ENCODE measurements around the gene SYDE1.
A peak's percentile ranks its signal among the peaks of the same experiment; 100 is the strongest.

SYDE1 gene

DNA sequence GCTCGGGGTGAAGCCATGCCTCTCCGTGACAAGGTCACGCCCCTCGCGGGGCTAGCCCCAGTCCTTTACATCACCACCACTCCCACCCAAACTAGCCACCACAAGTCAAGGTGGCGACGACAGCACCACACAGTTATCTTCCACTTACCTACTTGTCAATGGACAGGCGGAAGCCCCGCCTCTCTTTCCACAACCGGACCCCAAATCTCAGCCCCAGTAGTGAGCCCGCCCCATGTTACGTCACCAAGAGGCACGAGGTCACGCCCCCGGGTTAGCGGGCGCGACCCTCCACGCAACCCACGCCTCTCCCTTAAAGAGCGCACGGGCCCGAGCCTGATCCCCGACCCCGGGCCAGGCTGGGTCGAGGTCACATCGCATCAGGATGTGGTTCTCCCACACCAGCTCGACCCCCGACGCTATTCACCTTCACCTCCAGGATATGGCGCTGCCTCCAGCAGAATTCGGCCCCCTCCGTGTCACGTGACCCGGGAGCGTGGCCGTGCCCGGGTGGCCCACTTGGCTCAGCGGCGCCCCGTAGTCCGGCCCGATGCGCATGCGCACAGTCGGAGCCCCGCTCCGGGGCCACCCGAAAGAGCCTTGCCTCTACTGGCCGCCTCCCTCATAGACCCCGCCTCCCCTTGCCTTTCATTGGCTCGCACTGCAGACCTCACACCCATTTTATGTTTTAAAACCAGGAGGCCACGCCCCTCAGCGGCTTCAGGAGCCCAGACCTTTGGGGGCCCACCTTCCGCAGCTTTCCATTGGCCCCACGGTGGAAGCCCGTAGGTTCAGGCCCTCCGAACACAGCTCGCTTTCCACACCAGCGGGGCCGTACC, 18.2 kb downstream of the SYDE1 start:
- peak; percentile 85 to 96 for DNase-seq

DNA sequence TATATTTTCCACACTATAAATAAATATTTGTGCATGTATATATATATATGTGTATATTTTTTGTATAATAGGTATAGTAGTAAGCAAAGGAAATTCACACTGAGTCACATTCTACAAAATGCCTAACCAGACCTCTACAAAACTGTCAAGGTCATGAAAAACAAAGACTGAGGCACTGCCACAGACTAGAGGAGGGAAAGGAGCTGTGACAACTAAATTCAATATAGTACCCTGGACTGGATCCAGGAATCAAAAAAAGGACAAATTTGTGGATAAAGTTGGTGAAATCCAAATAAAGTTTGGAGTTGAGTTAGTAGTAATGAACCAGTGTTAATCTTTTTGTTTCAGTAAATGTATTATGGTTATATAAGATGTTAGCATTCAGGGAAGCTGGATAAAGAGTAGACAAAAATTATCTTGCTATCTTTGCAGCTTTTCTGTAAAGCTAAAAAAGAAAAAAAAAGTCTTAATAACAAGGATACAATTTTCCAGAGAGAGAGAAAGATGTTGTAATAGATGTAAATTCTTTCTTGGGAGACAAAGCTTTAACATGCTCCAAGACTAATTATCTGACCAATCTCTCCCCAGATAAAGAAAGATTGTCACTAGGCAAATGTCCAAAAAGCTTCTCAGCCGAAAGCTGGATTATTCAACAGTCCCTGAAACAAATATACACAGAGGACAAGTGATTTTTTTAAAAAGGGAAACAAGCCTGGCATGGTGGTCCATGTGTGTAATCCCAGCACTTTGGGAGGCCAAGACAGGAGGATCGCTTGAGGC, 19.1 kb downstream of the SYDE1 start:
- no peak for DNase-seq

DNA sequence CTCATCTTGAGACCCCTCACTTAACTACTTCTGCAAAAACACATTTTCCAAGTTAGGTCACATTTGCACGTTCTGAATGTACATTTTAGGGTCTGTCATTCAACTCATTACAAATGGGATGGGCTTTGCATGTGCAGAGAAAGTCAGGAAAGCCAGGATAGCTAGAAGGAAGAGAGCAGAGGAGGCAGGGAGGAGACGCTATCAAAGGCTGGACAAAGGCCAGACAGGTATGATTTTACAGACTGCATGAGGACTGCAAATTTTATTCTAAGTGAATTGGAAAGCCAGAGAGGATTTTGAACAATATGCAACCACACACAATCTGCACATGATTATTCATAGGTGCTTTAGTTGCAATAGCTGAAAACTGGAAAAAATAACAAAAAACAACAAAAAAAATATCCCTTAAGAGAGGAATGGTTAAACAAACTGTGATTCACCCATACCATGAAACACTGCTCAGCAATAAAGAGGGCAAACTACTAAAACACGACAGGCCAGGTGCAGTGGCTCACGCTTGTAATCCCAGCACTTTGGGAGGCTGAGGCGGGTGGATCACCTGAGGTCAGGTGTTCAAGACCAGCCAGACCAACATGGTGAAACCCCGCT, 21.1 kb downstream of the SYDE1 start:
- DNase-seq: no peak

DNA sequence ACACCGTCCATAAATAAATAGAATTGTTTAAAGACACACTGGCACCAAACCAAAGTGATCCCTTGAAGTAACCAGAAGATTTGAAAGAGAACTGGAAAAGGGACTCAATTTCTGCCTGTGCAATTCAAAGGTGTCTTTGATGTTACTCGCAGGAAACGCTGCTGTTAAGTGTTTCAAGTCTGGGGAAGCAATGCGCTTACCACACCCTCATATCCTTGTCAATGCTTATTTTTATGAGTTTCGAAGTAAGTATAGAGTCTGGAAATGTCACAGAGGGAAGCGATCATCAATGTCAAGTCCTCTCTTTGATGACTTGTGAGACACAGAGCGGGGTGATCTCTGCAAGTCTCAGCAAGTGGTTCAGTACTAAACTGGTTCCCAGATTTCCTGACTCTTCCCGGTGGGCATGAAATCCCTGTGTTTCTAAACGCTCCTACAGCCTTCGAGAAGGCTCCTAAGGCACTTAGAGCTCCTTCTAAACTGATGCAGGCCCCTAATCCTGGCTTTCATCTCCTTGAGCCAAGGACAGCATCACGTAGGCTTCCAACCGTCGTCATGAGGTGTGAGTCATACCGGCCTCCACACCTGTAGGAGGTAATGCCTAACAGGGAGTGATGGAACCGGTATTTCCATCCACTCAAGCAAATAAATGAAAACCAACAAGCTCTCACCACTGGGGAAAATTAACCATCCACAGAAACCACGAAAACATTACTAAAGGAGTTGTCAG, 22.8 kb downstream of the SYDE1 start:
- DNase-seq: no peak

DNA sequence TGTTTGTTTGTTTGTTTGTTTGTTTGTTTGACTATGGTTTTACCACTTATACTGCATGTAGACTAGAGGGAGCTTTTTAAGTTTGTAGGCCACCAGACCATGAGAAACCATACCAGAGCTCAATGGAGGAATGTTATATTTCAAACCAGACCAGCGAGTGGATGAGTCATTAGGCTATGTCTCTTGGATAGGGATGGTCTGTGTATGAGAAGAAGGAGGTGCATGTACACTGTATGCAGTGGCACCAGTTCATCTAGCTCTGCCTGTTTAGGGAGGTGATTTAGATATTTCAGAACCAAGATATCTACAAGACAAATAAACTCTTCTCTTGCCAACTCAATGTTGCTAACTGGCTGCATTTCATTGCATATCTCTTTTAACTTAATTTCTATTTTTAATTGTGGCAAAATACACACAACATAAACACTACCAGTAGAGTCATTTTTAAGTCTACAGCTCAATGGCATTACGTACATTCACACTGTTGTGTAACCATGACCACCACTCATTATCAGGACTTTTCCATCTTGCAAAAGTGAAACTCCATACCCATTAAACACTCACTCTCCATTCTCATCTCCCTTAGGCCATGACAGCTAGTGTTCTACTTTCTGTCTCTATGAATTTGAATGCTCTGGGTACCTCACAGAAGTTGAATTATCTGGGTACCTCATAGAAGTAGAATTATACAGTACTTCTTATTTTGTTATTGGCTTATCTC, 29.2 kb downstream of the SYDE1 start:
- DNase-seq: no peak

DNA sequence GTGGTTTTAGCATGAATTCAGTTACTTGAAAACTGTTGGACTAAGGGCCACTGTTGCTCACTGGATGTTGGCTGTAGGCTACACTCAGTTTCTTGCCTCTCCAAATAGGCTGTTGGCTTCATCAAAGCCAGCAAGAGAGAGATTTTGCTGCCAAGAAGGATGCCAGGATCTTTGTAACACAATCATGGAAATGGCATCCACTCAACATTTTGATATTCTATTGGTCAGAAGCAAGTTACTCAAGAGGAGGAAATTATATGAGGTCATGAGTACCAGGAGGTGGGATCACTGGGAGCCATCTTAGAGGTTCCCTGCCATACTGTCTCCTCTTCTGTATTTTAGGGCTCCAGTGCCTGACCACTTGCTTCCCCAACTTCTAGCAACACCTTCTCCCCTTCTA, 30.6 kb downstream of the SYDE1 start:
- DNase-seq: no peak

DNA sequence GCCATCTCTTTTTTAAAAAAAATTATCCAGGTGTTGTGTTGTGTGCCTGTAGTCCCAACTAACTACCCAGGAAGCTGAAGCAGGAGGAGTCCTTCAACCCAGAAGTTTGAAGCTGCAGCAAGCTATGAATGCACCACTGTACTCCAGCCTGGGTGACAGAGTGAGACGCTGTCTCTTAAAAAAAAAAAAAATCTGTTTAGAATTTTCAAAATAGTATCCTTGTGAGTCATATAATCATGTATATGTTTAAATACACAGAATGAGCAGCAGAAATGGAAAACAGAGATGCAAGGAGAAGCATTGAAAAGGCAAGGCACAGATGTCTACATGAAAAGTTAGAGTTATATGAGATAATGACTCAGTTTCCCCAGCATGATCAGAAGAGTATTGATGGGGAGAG, 31.2 kb downstream of the SYDE1 start:
- DNase-seq: no peak

DNA sequence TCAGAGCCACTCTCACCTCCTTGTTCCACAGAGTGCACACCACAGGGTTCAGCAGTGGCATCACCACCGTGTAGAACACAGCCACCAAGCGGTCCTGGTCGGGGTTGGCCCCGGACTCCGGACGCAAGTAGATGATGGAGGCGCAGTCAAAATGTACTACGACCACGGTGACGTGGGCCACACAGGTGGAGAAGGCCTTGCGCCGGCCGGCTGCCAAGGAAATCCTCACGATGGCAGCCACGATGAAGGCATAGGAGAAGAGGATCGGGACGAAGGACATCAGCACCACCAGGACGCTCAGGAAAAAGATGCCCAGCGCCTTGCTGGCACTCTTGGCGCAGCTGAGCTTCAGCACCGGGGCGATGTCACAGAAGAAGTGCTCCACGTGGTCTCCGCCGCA, 33.9 kb downstream of the SYDE1 start:
- DNase-seq: no peak

DNA sequence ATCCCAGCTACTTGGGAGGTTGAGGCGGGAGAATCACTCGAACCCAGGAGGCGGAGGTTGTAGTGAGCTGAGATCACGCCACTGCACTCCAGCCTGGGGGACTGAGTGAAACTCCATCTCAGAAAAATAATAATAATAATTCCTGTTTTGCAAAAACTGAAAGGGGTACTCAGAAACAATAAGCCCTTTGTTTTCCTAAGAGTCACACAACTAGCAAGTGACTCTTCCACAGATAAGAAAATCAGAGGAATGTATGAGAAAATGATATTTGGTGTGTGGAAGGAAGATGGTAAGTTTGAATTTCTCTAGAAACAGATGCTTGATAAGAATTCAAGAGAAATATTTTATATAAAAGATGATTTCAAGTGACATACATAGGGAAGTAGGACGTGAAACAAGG, 35.1 kb downstream of the SYDE1 start:
- no peak for DNase-seq

DNA sequence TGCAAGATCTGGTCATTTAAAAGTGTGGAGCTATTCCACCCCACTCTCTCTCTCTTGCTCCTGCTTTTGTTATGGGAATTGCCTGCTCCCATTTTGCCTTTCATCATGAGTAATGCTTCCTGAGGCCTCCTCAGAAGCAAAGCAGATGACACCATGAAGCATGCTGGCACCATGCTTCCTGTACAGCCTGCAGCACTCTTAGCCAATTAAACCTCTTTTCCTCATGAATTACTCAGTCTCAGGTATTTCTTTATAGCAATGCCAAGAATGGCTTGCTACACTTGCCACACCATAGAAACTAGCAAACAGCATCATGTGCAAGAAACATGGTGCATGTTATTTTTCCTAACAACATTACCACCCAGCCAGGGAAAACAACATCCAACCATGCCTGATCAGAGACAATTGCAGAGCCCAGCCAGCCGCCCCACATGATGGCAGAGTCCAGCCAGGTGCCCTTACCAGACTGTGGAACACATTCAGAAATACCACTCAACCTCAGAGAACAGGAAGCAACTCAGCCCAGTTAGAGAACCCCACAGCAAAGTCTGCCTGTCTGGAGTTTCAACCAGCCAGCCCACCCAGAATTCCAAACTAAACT, 36.9 kb downstream of the SYDE1 start:
- DNase-seq: no peak

DNA sequence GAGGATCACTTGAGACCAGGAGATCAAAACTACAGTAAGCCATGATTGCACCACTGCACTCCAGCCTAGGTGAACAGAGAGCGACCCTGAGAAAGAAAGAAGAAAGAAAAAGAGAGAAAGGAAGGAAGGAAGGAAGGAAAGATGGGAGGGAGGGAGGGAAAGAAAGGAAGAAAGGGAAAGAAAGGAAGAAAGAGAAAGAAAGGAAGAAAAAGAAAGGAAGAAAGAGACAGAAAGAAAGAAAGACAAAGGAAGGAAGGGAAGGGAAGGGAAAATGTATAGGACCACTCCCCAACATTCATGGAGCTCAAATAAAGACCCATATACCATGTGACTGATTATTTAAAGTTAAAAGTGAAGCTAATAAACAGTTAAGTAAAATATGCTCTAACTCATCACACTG, 39.9 kb downstream of the SYDE1 start:
- DNase-seq: no peak

DNA sequence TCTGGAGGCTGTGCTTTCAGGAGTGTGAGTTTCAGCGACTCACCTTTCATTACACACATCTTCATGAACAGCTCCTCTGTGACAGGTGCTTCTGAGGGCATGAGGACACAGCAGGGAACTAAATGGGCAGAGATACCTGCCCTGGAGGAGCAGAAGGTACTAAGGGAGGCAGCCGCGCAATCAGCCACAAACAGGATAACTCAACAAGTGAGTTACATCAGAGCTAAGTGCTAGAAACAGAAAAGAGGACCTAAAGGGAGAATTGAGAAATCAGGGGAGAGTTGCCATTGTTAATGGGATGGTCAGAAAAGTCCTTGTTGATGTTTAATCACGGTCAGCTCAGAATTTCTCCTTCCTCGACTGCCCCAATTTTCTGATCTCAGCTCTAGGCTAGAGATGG, 42.5 kb downstream of the SYDE1 start:
- DNase-seq: no peak

DNA sequence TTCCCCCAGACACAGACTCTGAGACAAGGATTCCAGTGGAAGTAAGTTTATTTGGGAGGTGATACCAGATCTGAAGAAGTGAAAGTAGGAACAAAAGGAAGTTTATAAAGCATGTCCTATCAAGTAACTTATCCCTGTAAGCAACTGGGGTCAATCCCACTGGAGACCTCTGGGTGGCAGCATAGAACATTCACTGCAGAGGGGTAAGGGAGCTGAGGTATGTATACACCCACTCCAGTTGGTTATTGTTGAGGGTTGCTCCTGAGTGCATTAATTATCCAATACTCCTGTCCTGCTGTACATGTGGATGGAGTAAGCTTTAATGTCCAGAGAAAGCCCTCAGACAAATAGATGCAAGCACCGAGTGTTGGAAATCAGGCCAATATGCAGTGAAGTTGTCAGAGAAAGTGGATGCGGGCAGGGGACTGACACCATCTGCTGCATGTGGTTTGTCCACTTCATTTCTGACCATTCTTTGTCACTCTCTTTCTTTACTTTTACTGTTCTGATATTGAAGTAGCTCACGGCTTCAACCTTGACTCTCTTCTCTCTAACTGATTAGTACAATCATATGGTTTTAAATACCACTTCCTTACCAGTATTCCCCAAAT, 46.9 kb downstream of the SYDE1 start:
- DNase-seq: no peak

DNA sequence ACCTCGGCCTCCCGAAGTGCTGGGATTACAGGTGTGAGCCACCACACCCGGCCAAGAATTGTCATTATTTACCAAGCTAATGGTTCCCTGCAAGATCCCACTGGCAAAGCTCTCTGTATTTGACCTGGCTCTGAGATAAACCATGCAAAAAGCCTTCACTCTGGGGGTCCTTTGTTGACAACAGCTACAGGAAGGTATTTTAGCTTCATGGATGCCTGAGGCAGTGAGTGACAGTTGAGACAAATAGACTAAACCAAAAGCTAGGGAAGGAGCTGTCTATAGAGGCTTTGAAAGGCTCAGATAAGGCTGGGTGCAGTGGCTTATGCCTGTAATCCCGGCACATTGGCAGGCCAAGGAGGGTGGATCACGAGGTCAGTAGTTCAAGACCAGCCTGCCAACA, 48.1 kb downstream of the SYDE1 start:
- DNase-seq: no peak

DNA sequence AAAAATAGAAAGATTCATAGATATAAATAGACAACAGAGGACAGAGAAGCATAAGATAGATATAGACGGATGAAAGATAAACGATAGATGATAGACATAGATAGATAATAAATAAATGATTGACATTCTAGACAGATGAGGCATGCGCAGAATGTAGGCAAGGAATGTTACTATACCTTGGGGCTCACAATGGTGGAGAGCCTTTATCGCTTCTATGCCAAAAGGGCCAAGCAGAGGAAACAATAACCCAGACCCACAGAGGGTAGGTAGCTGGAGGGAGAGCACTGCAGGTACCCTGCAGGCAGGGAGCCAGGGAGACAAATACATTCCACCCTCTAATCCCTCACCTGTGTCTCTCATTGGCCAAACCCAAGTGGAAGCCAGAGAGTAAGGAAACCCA, 49.2 kb downstream of the SYDE1 start:
- no peak for DNase-seq

DNA sequence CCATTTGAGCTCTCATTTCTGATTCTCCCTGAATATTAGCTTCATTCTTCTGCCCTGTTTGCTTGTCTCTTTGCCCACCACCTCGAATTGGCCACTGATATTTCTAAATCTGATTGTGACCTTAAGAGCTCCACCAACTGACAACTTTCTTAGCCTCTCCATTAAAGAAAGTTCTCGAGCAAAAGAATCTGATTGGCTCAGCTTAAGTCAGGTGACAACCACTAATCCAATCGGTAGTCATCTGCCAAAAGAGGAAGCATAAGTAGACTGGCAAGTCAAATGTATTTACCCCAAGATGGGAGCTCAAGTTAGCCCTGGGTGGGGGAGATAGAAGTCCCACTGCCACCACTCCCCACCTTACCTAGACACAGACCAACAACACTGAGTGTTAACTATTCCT, 52.0 kb downstream of the SYDE1 start:
- no peak for DNase-seq

DNA sequence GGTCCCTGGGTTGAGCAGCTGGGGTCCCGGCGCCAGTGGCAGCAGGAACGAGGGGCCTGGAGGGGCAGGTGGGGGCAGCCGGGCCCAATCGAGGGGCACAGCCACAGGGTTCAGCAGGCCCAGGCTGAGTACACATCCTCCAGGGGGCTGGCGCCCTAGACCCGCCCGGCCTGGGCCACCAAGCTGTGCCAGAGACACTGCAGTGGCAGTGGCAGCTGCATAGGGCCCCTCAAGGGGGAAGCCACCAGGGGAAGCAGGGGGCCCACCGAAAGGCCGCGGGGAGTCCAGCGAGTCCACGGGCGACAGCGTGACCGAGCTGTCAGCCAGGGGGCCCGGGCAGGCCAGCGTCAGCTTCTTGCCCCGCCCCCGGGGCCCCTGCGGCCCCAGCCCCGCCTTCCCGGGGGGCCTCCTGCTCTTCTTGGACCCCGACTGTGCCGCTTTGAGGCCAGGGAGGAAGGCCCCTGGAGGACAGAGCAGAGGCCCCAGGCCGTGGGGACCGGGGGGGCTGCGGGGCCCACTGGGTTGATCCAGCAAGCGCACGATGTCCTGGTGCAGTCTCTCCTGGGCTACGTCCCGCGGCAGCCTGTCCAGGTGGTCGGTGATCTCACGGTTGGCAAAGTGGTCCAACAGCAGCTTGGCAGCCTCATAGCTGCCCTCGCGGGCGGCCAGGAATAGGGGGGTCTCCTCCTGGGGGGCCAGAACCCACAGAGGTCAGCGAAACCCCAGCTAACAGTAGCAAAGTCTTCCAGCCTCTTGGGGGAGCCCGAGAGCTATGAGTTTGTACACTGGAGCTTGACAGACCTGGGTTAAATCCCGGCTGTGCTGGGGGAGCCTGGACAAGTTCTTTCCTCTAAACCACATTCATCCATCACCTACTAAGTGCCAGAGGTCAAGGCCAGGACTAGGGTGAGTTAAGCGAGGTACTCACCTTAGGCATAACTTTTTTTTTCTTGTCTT, 54.1 kb downstream of the SYDE1 start:
- no peak for DNase-seq
